HepG2 (cell line): ENCODE data around the gene SPATA25. TPM values are rescaled to one million over a fixed set of nuclear protein-coding genes. Genes with fewer than 3 reads are reported as not detected.

ENCODE experiments used
- ATAC-seq: fragments of 200-7000 bp; cut with Tn5 transposase; 3 replicates; pipeline ENCODE4 v1.9.1; 2020; ENCODE audit warnings: mild to moderate bottlenecking, moderate library complexity
- BruUV-seq: library from RNA; stranded (reverse); fragments of 400-500 nt; replicated peaks from 2 replicates; lab custom pipeline; 2021; lab: Mats Ljungman, UMichigan
- CTCF ChIA-PET: fragments of 300-600 bp; formaldehyde crosslinking; extraction: SDS; loops from one replicate; lab custom pipeline; 2021; ENCODE audit warnings: low total read pairs, inconsistent platforms, low intra/inter-chr PET ratio; lab: Yijun Ruan, JAX
- POLR2A ChIA-PET: fragments of 350-600 bp; sonication (Branson Sonifier 250); formaldehyde crosslinking; loops from one replicate; lab custom pipeline; 2020; ENCODE audit warnings: antibody characterized with exemption, inconsistent platforms; lab: Yijun Ruan, JAX
- DNase-seq: peaks from one replicate; pipeline ENCODE4 v3.0.0-alpha.2; 2015; ENCODE audit warnings: low spot score
- FAIRE-seq: peaks from 3 replicates; lab custom pipeline; 2011; peaks lifted over from hg19 to GRCh38; lab: Jason Lieb, UNC
- H2AFZ ChIP-seq: one replicate; pipeline ENCODE4 v1.6.1; 2011; ENCODE audit warnings: low read length, inconsistent platforms
- H3K27ac ChIP-seq: fragments of 300-600 bp; 3 replicates; pipeline ENCODE4 v1.8.0; 2011; ENCODE audit warnings: mixed run types, mild to moderate bottlenecking, mixed read lengths, low read length, inconsistent platforms; ENCODE audit not compliant: insufficient read depth; ENCODE audit errors: extremely low read length
- H3K27me3 ChIP-seq, 2 experiments: fragments of 200-600 bp in 1 of 2; 2 replicates in 1 of 2; 3 replicates in 1 of 2; pipeline versions ENCODE4 v1.6.0 to v1.8.0; 2011; ENCODE audit warnings: low read length in 2 of 2, mild to moderate bottlenecking in 2 of 2, moderate library complexity in 2 of 2, inconsistent platforms in 1 of 2; ENCODE audit not compliant: insufficient read depth in 2 of 2, control insufficient read depth in 1 of 2
- H3K36me3 ChIP-seq, 2 experiments: fragments of 200-600 bp in 1 of 2; replicated peaks in 1 of 2; 2 replicates in 1 of 2; 3 replicates in 1 of 2; pipeline versions ENCODE4 v1.5.1 to v1.8.0; 2011; ENCODE audit warnings: low read length in 2 of 2, inconsistent platforms in 1 of 2; ENCODE audit not compliant: insufficient read depth in 2 of 2, control insufficient read depth in 1 of 2
- H3K4me1 ChIP-seq: 2 replicates; pipeline ENCODE4 v1.5.1; 2012; ENCODE audit warnings: low read length, inconsistent platforms; ENCODE audit not compliant: insufficient read depth
- H3K4me2 ChIP-seq: 2 replicates; pipeline ENCODE4 v1.6.0; 2011; ENCODE audit warnings: low read depth, low read length, inconsistent platforms
- H3K4me3 ChIP-seq, 3 experiments: fragments of 200-600 bp in 1 of 3; sonication (generic), shearing (Covaris generic) in 1 of 3; replicated peaks in 1 of 3; 2 replicates each; pipeline ENCODE4 v1.5.1; 2011 to 2016; ENCODE audit warnings: low read length in 3 of 3, inconsistent platforms in 2 of 3, low read depth in 2 of 3, mild to moderate bottlenecking in 2 of 3, control low read depth in 1 of 3, mixed read lengths in 1 of 3; ENCODE audit not compliant: insufficient read depth in 1 of 3
- H3K79me2 ChIP-seq: one replicate; pipeline ENCODE4 v1.6.1; 2011; ENCODE audit warnings: low read length, inconsistent platforms; ENCODE audit not compliant: insufficient read depth
- H3K9ac ChIP-seq: 2 replicates; pipeline ENCODE4 v1.6.0; 2011; ENCODE audit warnings: mild to moderate bottlenecking, low read depth, low read length, inconsistent platforms; ENCODE audit not compliant: insufficient read depth
- H3K9me3 ChIP-seq: 2 replicates; pipeline ENCODE4 v1.5.1; 2012; ENCODE audit warnings: mild to moderate bottlenecking, low read length
- H4K20me1 ChIP-seq: 2 replicates; pipeline ENCODE4 v1.6.0; 2011; ENCODE audit warnings: inconsistent platforms, mild to moderate bottlenecking, low read length, moderate library complexity; ENCODE audit not compliant: insufficient read depth
- AHR ChIP-seq: IDR thresholded peaks from 2 replicates; pipeline ENCODE4 v1.6.1; 2018; ENCODE audit warnings: missing genetic modification reagents, missing compliant biosample characterization
- HOMEZ ChIP-seq: IDR thresholded peaks from 2 replicates; pipeline ENCODE4 v1.6.1; 2016; ENCODE audit warnings: low read depth
- POLR2G ChIP-seq: fragments of 200-400 bp; formaldehyde crosslinking; IDR thresholded peaks from 2 replicates; pipeline ENCODE4 v1.6.1; 2018; ENCODE audit warnings: mild to moderate bottlenecking, low read depth, low read length, moderate library complexity
- SALL1 ChIP-seq: sonication (generic); formaldehyde crosslinking; IDR thresholded peaks from 2 replicates; pipeline ENCODE4 v1.8.0; 2022; ENCODE audit warnings: mild to moderate bottlenecking, missing genetic modification reagents
- TARDBP ChIP-seq: sonication (generic); formaldehyde crosslinking; IDR thresholded peaks from 2 replicates; pipeline ENCODE4 v1.8.0; 2022; ENCODE audit warnings: mild to moderate bottlenecking, missing genetic modification reagents
- ZNF512 ChIP-seq: sonication (generic); formaldehyde crosslinking; IDR thresholded peaks from 2 replicates; pipeline ENCODE4 v1.4.0; 2020; ENCODE audit warnings: mild to moderate bottlenecking, missing genetic modification reagents
- WGBS: methylation state at CpG from one replicate; pipeline ENCODE4 v1.1.6; 2017; ENCODE audit warnings: low lambda C conversion rate; 5-methylcytosine and 5-hydroxymethylcytosine counted together
- in situ Hi-C: cut with HindIII; loops from 2 replicates; pipeline ENCODE4 v1.10.0; 2017; ENCODE audit warnings: low pct_unique_long_range_greater_than_20kb; ENCODE audit not compliant: extremely low pct_ligation_motif_present
- intact Hi-C: fragments of 100-400 bp; cut with micrococcal nuclease; formaldehyde crosslinking; loops from one replicate; pipeline ENCODE4 v1.10.0; 2022; ENCODE audit not compliant: unreplicated experiment
- polyA plus RNA-seq, 8 experiments: library from polyadenylated mRNA; depleted of rRNA in 3 of 8; stranded (reverse) in 7 of 8; unstranded in 1 of 8; fragments of >200 nt; fragmentation: Illumina TruSeq in 4 of 8; extraction: Trizol in 4 of 8; gene quantifications; 2 replicates each; pipeline versions ENCODE4 v1.2.1 to v1.2.3, GENCODE V29; 2011 to 2016; ENCODE audit warnings: low read depth in 4 of 8, missing spikeins in 1 of 8, mixed read lengths in 1 of 8; ENCODE audit not compliant: insufficient read depth in 1 of 8
- total RNA-seq, 5 experiments: library from RNA; depleted of rRNA; stranded (reverse); fragments of >200 nt; fragmentation: Illumina TruSeq; extraction: Trizol; gene quantifications; 2 replicates each; pipeline ENCODE4 v1.2.3, GENCODE V29; 2016; ENCODE audit warnings: low read depth in 1 of 5

The SPATA25 gene
- total and polyA plus RNA-seq, 2 of the 13 experiments (the other 11 are each of a cell fraction or from before 2014, with no cell fraction given) = 4.8 to 7.6 TPM

- no peak overlapping the region for H3K4me3 ChIP-seq
- H3K27ac ChIP-seq = no peak overlapping the region
- peaks cover 32% of the 10 kb centered on the region for H3K79me2 ChIP-seq
- H3K27me3 ChIP-seq = no peaks in the 10 kb centered on the region
- TF ChIP-seq HOMEZ (CRISPR knock-in tag) (no peak), POLR2G (0 out of 2 replicates have a peak, but pooled peaks have one; percentile 1), AHR (no peak), SALL1 (CRISPR knock-in tag) (no peak), ZNF512 (CRISPR knock-in tag) (no peak), TARDBP (CRISPR knock-in tag) (no peak)
- in situ Hi-C loops = loop anchor here (5.0 kb wide), 2 partner anchors 38 to 68 kb away; partner anchors contain the start of gene PCIF1
- FAIRE-seq (no peak), DNase-seq (no peak), ATAC-seq (no peak)
- H3K9me3 ChIP-seq = no peaks in the 10 kb centered on the region
- H3K4me1 ChIP-seq = peaks cover 36% of the 10 kb centered on the region
- 97% methylated on average over 4 of the region's 4 CpGs for WGBS
- intact Hi-C loops = no loop called here
- H2AFZ ChIP-seq = no peak overlapping the region
- H4K20me1 ChIP-seq = no peaks in the 10 kb centered on the region
- peaks cover 44 to 62% of the 10 kb centered on the region in 2 experiments for H3K36me3 ChIP-seq
- ChIA-PET POLR2A (interaction anchor here (0.7 to 8.1 kb wide), 6 partner anchors 12 to 601 kb away, joined by 3 to 164 read pairs (median 87); partner anchors contain the start of genes PLTP and ZSWIM1), CTCF (no interaction called here)
- no peak overlapping the region for H3K9ac ChIP-seq
- BruUV-seq = no TSS peak
- no peak overlapping the region for H3K4me2 ChIP-seq
Measured at GRCh38 chr20:45893831-45894230, 6.4 kb upstream of the SPATA25 start.
